Right atrium auricular region (tissue), 2 donors: ENCODE data around the gene PANK1. TPM values are rescaled to one million over a fixed set of nuclear protein-coding genes. Genes with fewer than 3 reads are reported as not detected.

Experiments
- DNase-seq: peaks from one replicate; pipeline ENCODE4 v3.0.0-alpha.2; 2019; ENCODE audit warnings: low spot score
- H3K27ac ChIP-seq, 2 donors: fragments of 200-600 bp; sonication (generic); 1 replicate in 1 of 2; 2 replicates in 1 of 2; pipeline ENCODE4 v1.5.1; 2016 to 2019
- H3K27me3 ChIP-seq, 2 donors: fragments of 200-600 bp; sonication (generic); one replicate each; pipeline versions ENCODE4 v1.5.1 to v1.6.0; 2017 to 2019
- H3K36me3 ChIP-seq: fragments of 200-600 bp; sonication (generic); one replicate; pipeline ENCODE4 v1.5.1; 2016
- H3K4me1 ChIP-seq, 2 donors: fragments of 200-600 bp; sonication (generic); one replicate each; pipeline versions ENCODE4 v1.5.1 to v1.6.0; 2017 to 2019
- H3K4me3 ChIP-seq, 2 donors: fragments of 200-600 bp; sonication (generic); 1 replicate in 1 of 2; 2 replicates in 1 of 2; pipeline ENCODE4 v1.5.1; 2017 to 2019; ENCODE audit warnings: mild to moderate bottlenecking in 1 of 2, moderate library complexity in 1 of 2
- H3K9me3 ChIP-seq, 2 donors: fragments of 200-600 bp; sonication (generic); one replicate each; pipeline ENCODE4 v1.5.1; 2019
- CTCF ChIP-seq, 2 donors: fragments of 200-600 bp; sonication (generic); IDR thresholded peaks; one replicate each; pipeline ENCODE4 v1.5.1; 2019; ENCODE audit warnings: antibody characterized with exemption in 2 of 2
- total RNA-seq, 2 donors: library from RNA; depleted of rRNA; stranded (reverse); fragments of >200 nt; gene quantifications; one replicate each; pipeline ENCODE4 v1.1.0, GENCODE V29; 2016

PANK1 gene
- total RNA-seq, 2 donors from 2014 or later, result 7.4 to 15.5 TPM

DNA sequence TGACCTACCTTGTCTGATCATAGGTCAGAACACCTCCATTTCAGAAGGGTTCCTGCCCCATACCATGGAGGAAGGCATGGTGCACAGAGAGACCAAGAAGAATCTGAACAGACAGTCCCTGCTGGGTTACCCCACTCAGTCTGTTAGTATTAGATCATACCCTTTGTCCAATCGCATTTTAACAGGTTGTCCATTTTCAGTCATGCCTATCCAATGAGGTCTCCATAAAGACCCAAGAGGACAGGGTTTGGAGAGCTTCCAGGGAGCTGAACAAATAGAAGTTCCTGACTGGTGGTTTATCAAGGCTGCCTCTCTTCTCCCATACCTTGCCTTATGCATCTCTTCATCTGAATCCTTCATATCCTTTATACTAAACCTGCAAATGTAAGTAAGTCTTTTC, 88.4 kb downstream of the PANK1 start:
- H3K4me1 ChIP-seq, result peaks cover 0 to 5% of the 10 kb centered on the region in 2 donors
- TF ChIP-seq CTCF (IDR thresholded peaks at IDR 0.05), result no peak
- no peaks in the 10 kb centered on the region for H3K27me3 ChIP-seq
- DNase-seq, result no peak
- H3K9me3 ChIP-seq, result no peaks in the 10 kb centered on the region
- no peak overlapping the region for H3K4me3 ChIP-seq
- no peaks in the 10 kb centered on the region for H3K36me3 ChIP-seq
- no peak overlapping the region for H3K27ac ChIP-seq

- Histone ChIP-seq H3K9me3 (no peaks in the 10 kb centered on the region), H3K36me3 (no peaks in the 10 kb centered on the region), H3K4me3 (no peak overlapping the region), H3K27ac (no peak overlapping the region), H3K4me1 (peaks cover 0 to 5% of the 10 kb centered on the region in 2 donors), H3K27me3 (no peaks in the 10 kb centered on the region)
- peak in 1 of 2 donors; percentile 50 for TF ChIP-seq CTCF (IDR thresholded peaks at IDR 0.05)
- DNase-seq, result no peak
Observed at GRCh38 chr10:89555688-89556445, 89.2 kb downstream of the PANK1 start.

DNA sequence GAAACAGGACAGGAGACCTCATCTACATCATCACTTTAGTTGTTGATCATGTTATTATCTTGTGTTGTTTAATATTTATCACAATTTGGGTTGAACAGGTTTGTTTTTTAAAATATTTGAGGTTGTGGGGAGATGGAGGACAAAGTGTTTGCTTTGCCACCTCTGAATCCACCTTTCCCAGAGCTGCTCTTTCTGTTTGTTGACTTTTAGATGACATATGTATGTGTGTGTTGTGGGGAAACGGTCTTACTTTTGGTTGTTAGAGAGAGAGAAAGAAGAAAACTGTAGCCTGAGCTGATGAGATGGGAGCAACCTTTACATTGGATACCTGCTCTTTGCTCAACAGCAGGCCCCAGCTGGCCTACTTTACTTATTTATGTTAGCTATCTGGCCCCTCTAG, 90.6 kb downstream of the PANK1 start:
- TF ChIP-seq CTCF (IDR thresholded peaks at IDR 0.05), result no peak
- Histone ChIP-seq H3K27me3 (no peaks in the 10 kb centered on the region), H3K36me3 (no peaks in the 10 kb centered on the region), H3K4me3 (no peak overlapping the region), H3K9me3 (no peaks in the 10 kb centered on the region), H3K27ac (no peak overlapping the region), H3K4me1 (peaks cover 0 to 9% of the 10 kb centered on the region in 2 donors)
- no peak for DNase-seq

GRCh38 chr10:89553064-89553734, 91.8 kb downstream of the PANK1 start:
- DNase-seq, result no peak
- TF ChIP-seq CTCF (IDR thresholded peaks at IDR 0.05), result no peak
- H3K9me3 ChIP-seq, result no peaks in the 10 kb centered on the region
- no peak overlapping the region for H3K4me3 ChIP-seq
- peaks cover 0 to 19% of the 10 kb centered on the region in 2 donors for H3K4me1 ChIP-seq
- H3K27ac ChIP-seq, result peak overlapping the region in 1 of 2 donors; percentile 32
- no peaks in the 10 kb centered on the region for H3K36me3 ChIP-seq
- no peaks in the 10 kb centered on the region for H3K27me3 ChIP-seq

DNA sequence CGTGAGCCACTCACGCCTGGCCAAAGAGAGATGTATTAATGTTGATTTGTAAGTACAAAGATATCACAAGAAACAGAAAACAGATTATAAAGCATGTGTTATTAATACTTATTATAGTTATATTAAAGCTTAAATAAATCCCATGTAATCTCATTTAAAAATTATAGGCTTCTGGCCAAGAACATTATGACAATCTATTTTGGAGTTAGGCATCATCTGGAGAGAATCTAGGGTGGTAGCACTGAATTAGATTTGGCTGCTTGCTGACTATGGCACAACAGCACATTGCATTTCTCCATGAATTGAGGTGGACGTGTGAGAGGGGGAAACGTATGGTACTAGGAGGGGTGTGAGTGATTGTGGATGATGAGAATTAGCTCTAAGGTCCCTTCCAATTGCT, 92.8 kb downstream of the PANK1 start:
- TF ChIP-seq CTCF (IDR thresholded peaks at IDR 0.05), result no peak
- Histone ChIP-seq H3K36me3 (no peaks in the 10 kb centered on the region), H3K4me1 (peaks cover 0 to 19% of the 10 kb centered on the region in 2 donors), H3K9me3 (no peaks in the 10 kb centered on the region), H3K4me3 (no peak overlapping the region), H3K27me3 (no peaks in the 10 kb centered on the region), H3K27ac (peak overlapping the region in 1 of 2 donors; percentile 15)
- no peak for DNase-seq
